Measurements from ENCODE around the gene KHDRBS1.
"Not testable (repeated sequence)": the region's sequence is repeated elsewhere in the genome, so short reads cannot be mapped to it uniquely, and the experiment has no call there.

Gene KHDRBS1

DNA sequence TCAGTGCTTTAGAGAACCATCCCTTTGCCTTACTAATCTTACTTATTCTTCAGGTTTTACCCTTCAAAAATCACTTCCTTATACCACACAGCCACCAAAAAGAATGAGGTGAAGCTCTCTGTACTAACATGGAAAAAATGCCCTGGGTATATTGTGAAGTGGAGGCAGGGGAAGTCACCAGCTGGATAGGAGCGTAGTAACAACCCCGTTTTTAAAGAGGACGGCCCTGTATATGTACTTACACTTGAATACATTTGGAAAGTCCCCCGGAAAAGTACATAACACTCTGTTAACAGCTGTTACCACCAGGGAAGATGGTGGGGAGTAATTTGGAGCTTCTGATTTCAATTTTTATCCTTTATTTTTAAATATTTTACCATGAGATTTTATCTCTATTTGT is 28.2 kb upstream of the KHDRBS1 start:
- no peaks in the 10 kb centered on the region for H3K27me3 ChIP-seq (ENCODE audit: control insufficient read depth in 2 of 2, insufficient read depth in 2 of 2, low read length in 2 of 2)
- no peaks in the 10 kb centered on the region for H3K36me3 ChIP-seq (ENCODE audit: control insufficient read depth in 2 of 2, insufficient read depth in 2 of 2, low read length in 2 of 2)
- H3K4me1 ChIP-seq (ENCODE audit: control insufficient read depth in 2 of 2, insufficient read depth in 2 of 2, low read length in 2 of 2), result peaks cover 0 to 3% of the 10 kb centered on the region in 2 donors
- no peak overlapping the region for H3K4me3 ChIP-seq (ENCODE audit: low read length in 2 of 2)
- H3K9ac ChIP-seq (ENCODE audit: low read depth in 1 of 2, low read length in 2 of 2), result no peak overlapping the region
- no peaks in the 10 kb centered on the region for H3K9me3 ChIP-seq (ENCODE audit: control insufficient read depth in 2 of 2, low read length in 2 of 2)
- H3K27ac ChIP-seq (ENCODE audit: low read depth in 2 of 2, low read length in 2 of 2), result peak overlapping the region in 1 of 2 donors; percentile 39

GRCh38 chr1:31987135-31987619 is 26.5 kb upstream of the KHDRBS1 start:
- Histone ChIP-seq H3K27ac (ENCODE audit: low read depth in 2 of 2, low read length in 2 of 2) (no peak overlapping the region), H3K9ac (ENCODE audit: low read depth in 1 of 2, low read length in 2 of 2) (no peak overlapping the region), H3K36me3 (ENCODE audit: control insufficient read depth in 2 of 2, insufficient read depth in 2 of 2, low read length in 2 of 2) (no peaks in the 10 kb centered on the region), H3K4me3 (ENCODE audit: low read length in 2 of 2) (no peak overlapping the region), H3K4me1 (ENCODE audit: control insufficient read depth in 2 of 2, insufficient read depth in 2 of 2, low read length in 2 of 2) (peaks cover 0 to 3% of the 10 kb centered on the region in 2 donors), H3K27me3 (ENCODE audit: control insufficient read depth in 2 of 2, insufficient read depth in 2 of 2, low read length in 2 of 2) (no peaks in the 10 kb centered on the region), H3K9me3 (ENCODE audit: control insufficient read depth in 2 of 2, low read length in 2 of 2) (no peaks in the 10 kb centered on the region)

DNA sequence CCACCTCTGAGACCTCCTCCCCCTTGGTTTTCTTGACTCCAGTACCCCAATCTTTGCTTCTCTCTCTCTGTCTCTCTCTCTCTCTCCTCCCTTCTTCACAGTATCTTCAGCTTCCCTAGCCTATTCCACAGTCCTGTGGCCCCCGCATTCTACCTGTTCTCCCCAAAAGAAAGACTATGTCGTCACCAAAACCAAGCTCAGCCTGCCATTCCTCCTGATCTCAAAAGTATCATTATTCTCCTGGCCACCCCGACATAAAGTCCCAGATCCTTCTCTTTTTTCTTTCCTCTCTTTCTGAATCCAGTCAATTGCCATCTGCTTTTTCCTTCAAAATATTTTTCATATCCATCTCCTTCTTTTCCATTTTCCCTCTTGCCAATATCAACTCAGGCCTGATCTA is 23.7 kb upstream of the KHDRBS1 start:
- H3K27me3 ChIP-seq (ENCODE audit: control insufficient read depth in 2 of 2, insufficient read depth in 2 of 2, low read length in 2 of 2), result no peaks in the 10 kb centered on the region
- H3K36me3 ChIP-seq (ENCODE audit: control insufficient read depth in 2 of 2, insufficient read depth in 2 of 2, low read length in 2 of 2), result no peaks in the 10 kb centered on the region
- H3K9me3 ChIP-seq (ENCODE audit: control insufficient read depth in 2 of 2, low read length in 2 of 2), result no peaks in the 10 kb centered on the region

GRCh38 chr1:31991182-31991581 is 22.5 kb upstream of the KHDRBS1 start:
- Histone ChIP-seq H3K4me1 (ENCODE audit: control insufficient read depth in 2 of 2, insufficient read depth in 2 of 2, low read length in 2 of 2) (no peaks in the 10 kb centered on the region), H3K27me3 (ENCODE audit: control insufficient read depth in 2 of 2, insufficient read depth in 2 of 2, low read length in 2 of 2) (no peaks in the 10 kb centered on the region), H3K9me3 (ENCODE audit: control insufficient read depth in 2 of 2, low read length in 2 of 2) (no peaks in the 10 kb centered on the region), H3K9ac (ENCODE audit: low read depth in 1 of 2, low read length in 2 of 2) (no peak overlapping the region), H3K4me3 (ENCODE audit: low read length in 2 of 2) (no peak overlapping the region), H3K36me3 (ENCODE audit: control insufficient read depth in 2 of 2, insufficient read depth in 2 of 2, low read length in 2 of 2) (no peaks in the 10 kb centered on the region), H3K27ac (ENCODE audit: low read depth in 2 of 2, low read length in 2 of 2) (no peak overlapping the region)

More for the DNA sequence above, 23.7 kb upstream of the KHDRBS1 start:
- H3K4me1 ChIP-seq (ENCODE audit: control insufficient read depth in 2 of 2, insufficient read depth in 2 of 2, low read length in 2 of 2), result no peaks in the 10 kb centered on the region
- no peak overlapping the region for H3K27ac ChIP-seq (ENCODE audit: low read depth in 2 of 2, low read length in 2 of 2)
- H3K4me3 ChIP-seq (ENCODE audit: low read length in 2 of 2), result no peak overlapping the region
- H3K9ac ChIP-seq (ENCODE audit: low read depth in 1 of 2, low read length in 2 of 2), result no peak overlapping the region

- Histone ChIP-seq H3K27me3 (ENCODE audit: control insufficient read depth in 2 of 2, insufficient read depth in 2 of 2, low read length in 2 of 2) (no peaks in the 10 kb centered on the region), H3K9ac (ENCODE audit: low read depth in 1 of 2, low read length in 2 of 2) (no peak overlapping the region), H3K27ac (ENCODE audit: low read depth in 2 of 2, low read length in 2 of 2) (no peak overlapping the region), H3K4me3 (ENCODE audit: low read length in 2 of 2) (no peak overlapping the region), H3K36me3 (ENCODE audit: control insufficient read depth in 2 of 2, insufficient read depth in 2 of 2, low read length in 2 of 2) (no peaks in the 10 kb centered on the region), H3K9me3 (ENCODE audit: control insufficient read depth in 2 of 2, low read length in 2 of 2) (no peaks in the 10 kb centered on the region), H3K4me1 (ENCODE audit: control insufficient read depth in 2 of 2, insufficient read depth in 2 of 2, low read length in 2 of 2) (no peaks in the 10 kb centered on the region)
These were observed 18.4 kb upstream of the KHDRBS1 start for GRCh38 chr1:31995263-31995662.

- not testable (repeated sequence) for H3K9me3 ChIP-seq (ENCODE audit: control insufficient read depth in 2 of 2, low read length in 2 of 2); H3K4me3 ChIP-seq (ENCODE audit: low read length in 2 of 2); H3K4me1 ChIP-seq (ENCODE audit: control insufficient read depth in 2 of 2, insufficient read depth in 2 of 2, low read length in 2 of 2); H3K36me3 ChIP-seq (ENCODE audit: control insufficient read depth in 2 of 2, insufficient read depth in 2 of 2, low read length in 2 of 2); H3K27ac ChIP-seq (ENCODE audit: low read depth in 2 of 2, low read length in 2 of 2); H3K9ac ChIP-seq (ENCODE audit: low read depth in 1 of 2, low read length in 2 of 2); H3K27me3 ChIP-seq (ENCODE audit: control insufficient read depth in 2 of 2, insufficient read depth in 2 of 2, low read length in 2 of 2)
These were observed 17.5 kb upstream of the KHDRBS1 start for GRCh38 chr1:31996121-31996520.

GRCh38 chr1:32001863-32002262 is 11.8 kb upstream of the KHDRBS1 start:
- H3K36me3 ChIP-seq (ENCODE audit: control insufficient read depth in 2 of 2, insufficient read depth in 2 of 2, low read length in 2 of 2), result no peaks in the 10 kb centered on the region
- no peak overlapping the region for H3K9ac ChIP-seq (ENCODE audit: low read depth in 1 of 2, low read length in 2 of 2)
- H3K27ac ChIP-seq (ENCODE audit: low read depth in 2 of 2, low read length in 2 of 2), result no peak overlapping the region
- H3K27me3 ChIP-seq (ENCODE audit: control insufficient read depth in 2 of 2, insufficient read depth in 2 of 2, low read length in 2 of 2), result no peaks in the 10 kb centered on the region
- H3K4me1 ChIP-seq (ENCODE audit: control insufficient read depth in 2 of 2, insufficient read depth in 2 of 2, low read length in 2 of 2), result no peaks in the 10 kb centered on the region
- H3K4me3 ChIP-seq (ENCODE audit: low read length in 2 of 2), result no peak overlapping the region
- no peaks in the 10 kb centered on the region for H3K9me3 ChIP-seq (ENCODE audit: control insufficient read depth in 2 of 2, low read length in 2 of 2)

DNA sequence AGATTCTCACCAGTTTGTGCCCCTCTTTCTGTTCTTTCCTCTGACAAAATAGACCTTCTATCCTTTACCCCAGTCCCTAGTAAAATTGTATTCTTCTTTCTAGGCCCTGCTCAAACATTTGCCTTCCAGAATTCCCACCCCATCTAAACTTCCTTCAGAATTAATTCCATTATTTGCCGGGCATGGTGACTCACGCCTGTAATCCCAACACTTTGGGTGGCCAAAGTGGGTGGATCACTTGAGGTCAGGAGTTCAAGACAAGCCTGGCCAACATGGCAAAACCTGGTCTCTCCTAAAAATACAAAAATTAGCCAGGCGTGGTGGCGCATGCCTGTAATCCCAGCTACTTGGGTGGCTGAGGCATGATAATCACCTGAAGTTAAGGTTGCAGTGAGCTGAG is 11.4 kb upstream of the KHDRBS1 start:
- H3K4me1 ChIP-seq (ENCODE audit: control insufficient read depth in 2 of 2, insufficient read depth in 2 of 2, low read length in 2 of 2); H3K36me3 ChIP-seq (ENCODE audit: control insufficient read depth in 2 of 2, insufficient read depth in 2 of 2, low read length in 2 of 2); H3K4me3 ChIP-seq (ENCODE audit: low read length in 2 of 2); H3K27ac ChIP-seq (ENCODE audit: low read depth in 2 of 2, low read length in 2 of 2); H3K27me3 ChIP-seq (ENCODE audit: control insufficient read depth in 2 of 2, insufficient read depth in 2 of 2, low read length in 2 of 2); H3K9me3 ChIP-seq (ENCODE audit: control insufficient read depth in 2 of 2, low read length in 2 of 2); H3K9ac ChIP-seq (ENCODE audit: low read depth in 1 of 2, low read length in 2 of 2): not testable (repeated sequence)

- Histone ChIP-seq H3K27me3 (ENCODE audit: control insufficient read depth in 2 of 2, insufficient read depth in 2 of 2, low read length in 2 of 2) (no peaks in the 10 kb centered on the region), H3K4me3 (ENCODE audit: low read length in 2 of 2) (no peak overlapping the region), H3K9ac (ENCODE audit: low read depth in 1 of 2, low read length in 2 of 2) (no peak overlapping the region), H3K27ac (ENCODE audit: low read depth in 2 of 2, low read length in 2 of 2) (no peak overlapping the region), H3K36me3 (ENCODE audit: control insufficient read depth in 2 of 2, insufficient read depth in 2 of 2, low read length in 2 of 2) (no peaks in the 10 kb centered on the region), H3K9me3 (ENCODE audit: control insufficient read depth in 2 of 2, low read length in 2 of 2) (no peaks in the 10 kb centered on the region), H3K4me1 (ENCODE audit: control insufficient read depth in 2 of 2, insufficient read depth in 2 of 2, low read length in 2 of 2) (no peaks in the 10 kb centered on the region)
These were observed 8.1 kb upstream of the KHDRBS1 start for GRCh38 chr1:32005522-32005921.

DNA sequence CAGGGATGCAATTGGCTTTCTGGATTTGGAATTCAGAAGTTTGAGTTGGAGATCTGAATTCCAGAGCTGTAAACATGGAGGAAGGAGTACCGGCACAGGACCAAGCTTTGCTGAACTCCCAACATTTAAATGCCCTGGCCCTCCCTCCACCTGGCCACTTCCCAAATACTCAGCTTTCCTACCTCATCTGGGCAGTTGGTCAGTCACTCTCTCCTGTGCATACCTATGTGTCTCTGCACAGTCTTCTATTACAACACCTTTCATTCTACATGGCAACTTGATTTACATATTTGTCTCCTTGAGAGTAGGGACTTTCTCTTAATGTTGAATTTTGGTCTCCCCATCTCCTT is 6.1 kb upstream of the KHDRBS1 start:
- Histone ChIP-seq H3K4me1 (ENCODE audit: control insufficient read depth in 2 of 2, insufficient read depth in 2 of 2, low read length in 2 of 2) (no peaks in the 10 kb centered on the region), H3K27me3 (ENCODE audit: control insufficient read depth in 2 of 2, insufficient read depth in 2 of 2, low read length in 2 of 2) (no peaks in the 10 kb centered on the region), H3K9me3 (ENCODE audit: control insufficient read depth in 2 of 2, low read length in 2 of 2) (no peaks in the 10 kb centered on the region), H3K27ac (ENCODE audit: low read depth in 2 of 2, low read length in 2 of 2) (no peak overlapping the region), H3K36me3 (ENCODE audit: control insufficient read depth in 2 of 2, insufficient read depth in 2 of 2, low read length in 2 of 2) (no peaks in the 10 kb centered on the region), H3K9ac (ENCODE audit: low read depth in 1 of 2, low read length in 2 of 2) (no peak overlapping the region), H3K4me3 (ENCODE audit: low read length in 2 of 2) (no peak overlapping the region)

- no peaks in the 10 kb centered on the region for H3K9me3 ChIP-seq (ENCODE audit: control insufficient read depth in 2 of 2, low read length in 2 of 2)
- H3K36me3 ChIP-seq (ENCODE audit: control insufficient read depth in 2 of 2, insufficient read depth in 2 of 2, low read length in 2 of 2), result no peaks in the 10 kb centered on the region
- H3K27ac ChIP-seq (ENCODE audit: low read depth in 2 of 2, low read length in 2 of 2), result no peak overlapping the region
- H3K27me3 ChIP-seq (ENCODE audit: control insufficient read depth in 2 of 2, insufficient read depth in 2 of 2, low read length in 2 of 2), result no peaks in the 10 kb centered on the region
- peaks cover 2 to 8% of the 10 kb centered on the region in 2 donors for H3K4me1 ChIP-seq (ENCODE audit: control insufficient read depth in 2 of 2, insufficient read depth in 2 of 2, low read length in 2 of 2)
- no peak overlapping the region for H3K4me3 ChIP-seq (ENCODE audit: low read length in 2 of 2)
- H3K9ac ChIP-seq (ENCODE audit: low read depth in 1 of 2, low read length in 2 of 2), result no peak overlapping the region
These were observed 3.4 kb upstream of the KHDRBS1 start for GRCh38 chr1:32010246-32010645.
